ENCODE results near the gene DIPK1A.
"Not testable (repeated sequence)": the region's sequence is repeated elsewhere in the genome, so short reads cannot be mapped to it uniquely, and the experiment has no call there.

The DIPK1A gene

GRCh38 chr1:92913093-92913819, 48.0 kb downstream of the DIPK1A start:
- no peak for DNase-seq

GRCh38 chr1:92910081-92910480, 51.2 kb downstream of the DIPK1A start:
- no peak for DNase-seq

- no peak for DNase-seq
Observed at GRCh38 chr1:92909321-92909720, 51.9 kb downstream of the DIPK1A start.

GRCh38 chr1:92907949-92908684, 53.1 kb downstream of the DIPK1A start:
- no peak for DNase-seq

GRCh38 chr1:92903765-92904164, 57.5 kb downstream of the DIPK1A start:
- no peak for DNase-seq

GRCh38 chr1:92902406-92902744, 58.9 kb downstream of the DIPK1A start:
- no peak for DNase-seq

- DNase-seq: no peak
Observed at GRCh38 chr1:92901699-92902405, 59.4 kb downstream of the DIPK1A start.

- no peak for DNase-seq
Observed at GRCh38 chr1:92901126-92901525, 60.1 kb downstream of the DIPK1A start.

GRCh38 chr1:92900539-92900938, 60.7 kb downstream of the DIPK1A start:
- no peak for DNase-seq

GRCh38 chr1:92899780-92900179, 61.5 kb downstream of the DIPK1A start:
- no peak for DNase-seq

GRCh38 chr1:92898053-92898452, 63.2 kb downstream of the DIPK1A start:
- not testable (repeated sequence) for DNase-seq

GRCh38 chr1:92887465-92887864, 73.8 kb downstream of the DIPK1A start:
- DNase-seq: no peak

GRCh38 chr1:92886886-92887419, 74.3 kb downstream of the DIPK1A start:
- DNase-seq: no peak

GRCh38 chr1:92884195-92884594, 77.1 kb downstream of the DIPK1A start:
- no peak for DNase-seq

GRCh38 chr1:92883297-92883696, 78.0 kb downstream of the DIPK1A start:
- no peak for DNase-seq

GRCh38 chr1:92882819-92883218, 78.4 kb downstream of the DIPK1A start:
- peak; percentile 11 to 14 for DNase-seq

GRCh38 chr1:92881391-92881790, 79.9 kb downstream of the DIPK1A start:
- DNase-seq: no peak

- no peak for DNase-seq
Observed at GRCh38 chr1:92879316-92879968, 81.8 kb downstream of the DIPK1A start.

GRCh38 chr1:92877792-92878191, 83.5 kb downstream of the DIPK1A start:
- no peak for DNase-seq

GRCh38 chr1:92877081-92877711, 84.1 kb downstream of the DIPK1A start:
- DNase-seq: no peak

GRCh38 chr1:92876351-92876750, 84.9 kb downstream of the DIPK1A start:
- no peak for DNase-seq

GRCh38 chr1:92874987-92875386, 86.3 kb downstream of the DIPK1A start:
- DNase-seq: no peak

GRCh38 chr1:92872719-92873118, 88.5 kb downstream of the DIPK1A start:
- DNase-seq: no peak
